Stimulated activated memory B cell treated with anti-CD40 and anti-IgM and Interleukin-4, amounts not matched to agents 10 μg/mL and 1 μg/mL and 100 μg/mL, for 72 hours (primary cell): ENCODE results near the gene ZNF526.
A peak's percentile ranks its signal among the peaks of the same experiment; 100 is the strongest.

Experiments
- ATAC-seq: fragments of 150-1000 bp; cut with Tn5 transposase; 2 replicates; pipeline ENCODE4 v1.10.0; 2021
- H3K27ac Mint-ChIP-seq: one replicate; pipeline ENCODE4 v1.8.0; 2022; ENCODE audit warnings: mild to moderate bottlenecking, mixed read lengths
- H3K27me3 Mint-ChIP-seq: one replicate; pipeline ENCODE4 v1.8.0; 2022; ENCODE audit warnings: mixed read lengths
- H3K36me3 Mint-ChIP-seq: one replicate; pipeline ENCODE4 v1.8.0; 2022; ENCODE audit warnings: mixed read lengths
- H3K4me1 Mint-ChIP-seq: one replicate; pipeline ENCODE4 v1.8.0; 2022; ENCODE audit warnings: mixed read lengths
- H3K4me3 Mint-ChIP-seq: one replicate; pipeline ENCODE4 v1.8.0; 2022; ENCODE audit warnings: mild to moderate bottlenecking, moderate library complexity, mixed read lengths
- H3K9me3 Mint-ChIP-seq: one replicate; pipeline ENCODE4 v1.8.0; 2022; ENCODE audit warnings: mixed read lengths

The ZNF526 gene

DNA sequence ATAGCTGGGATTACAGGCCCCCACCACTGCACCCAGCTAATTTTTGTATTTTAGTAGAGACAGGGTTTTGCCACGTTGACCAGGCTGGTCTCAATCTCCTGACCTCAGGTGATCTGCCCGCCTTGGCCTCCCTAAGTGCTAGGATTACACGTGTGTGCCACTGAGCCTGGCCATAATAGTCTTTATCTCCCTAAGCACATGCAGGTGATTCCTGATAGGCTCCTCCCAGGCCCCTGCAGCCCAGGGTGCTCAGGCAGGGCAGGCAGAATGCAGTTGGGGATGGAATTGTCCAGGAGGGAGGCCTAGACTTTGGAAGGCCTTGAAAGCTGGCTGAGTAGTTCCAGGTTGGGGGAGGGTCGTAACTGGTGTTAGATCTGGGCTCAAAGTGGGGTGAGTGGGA is 8.5 kb downstream of the ZNF526 start:
- peaks cover 63% of the 10 kb centered on the region for H3K36me3 Mint-ChIP-seq
- H3K4me1 Mint-ChIP-seq, result peaks cover 24% of the 10 kb centered on the region
- H3K27ac Mint-ChIP-seq, result no peak overlapping the region
- no peak for ATAC-seq
- H3K9me3 Mint-ChIP-seq, result no peaks in the 10 kb centered on the region
- no peaks in the 10 kb centered on the region for H3K27me3 Mint-ChIP-seq
- no peak overlapping the region for H3K4me3 Mint-ChIP-seq

DNA sequence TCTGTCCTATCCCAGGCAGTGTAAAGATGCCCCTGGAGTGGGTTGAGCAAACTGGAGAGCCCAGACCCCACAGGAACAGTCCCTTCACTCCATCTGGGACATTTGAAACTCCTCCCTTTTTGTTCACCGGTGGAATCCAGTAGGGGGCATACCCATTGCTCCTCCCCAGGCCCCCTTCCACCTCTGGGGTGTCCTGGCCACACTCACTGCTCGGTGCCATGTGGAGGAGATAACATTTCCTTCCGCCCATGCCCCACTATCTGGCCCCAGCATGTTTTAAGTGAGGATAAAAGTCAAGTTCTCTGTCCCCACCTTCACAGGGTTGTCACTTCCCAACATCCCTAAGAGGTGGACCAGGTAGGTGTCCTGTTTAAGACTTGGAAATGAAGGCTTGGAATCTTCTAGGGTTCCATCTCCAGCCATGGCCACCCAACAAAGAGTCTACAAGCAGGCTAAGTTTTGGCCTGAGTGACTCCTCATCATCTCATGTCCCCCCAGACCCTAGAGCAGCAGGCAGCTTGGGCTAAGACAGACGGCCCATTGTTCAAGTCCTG is 9.3 kb downstream of the ZNF526 start:
- peak overlapping the region; percentile 30 for H3K27ac Mint-ChIP-seq
- H3K27me3 Mint-ChIP-seq, result no peaks in the 10 kb centered on the region
- H3K36me3 Mint-ChIP-seq, result peaks cover 69% of the 10 kb centered on the region
- H3K4me3 Mint-ChIP-seq, result no peak overlapping the region
- H3K9me3 Mint-ChIP-seq, result no peaks in the 10 kb centered on the region
- ATAC-seq, result no peak
- peaks cover 24% of the 10 kb centered on the region for H3K4me1 Mint-ChIP-seq

DNA sequence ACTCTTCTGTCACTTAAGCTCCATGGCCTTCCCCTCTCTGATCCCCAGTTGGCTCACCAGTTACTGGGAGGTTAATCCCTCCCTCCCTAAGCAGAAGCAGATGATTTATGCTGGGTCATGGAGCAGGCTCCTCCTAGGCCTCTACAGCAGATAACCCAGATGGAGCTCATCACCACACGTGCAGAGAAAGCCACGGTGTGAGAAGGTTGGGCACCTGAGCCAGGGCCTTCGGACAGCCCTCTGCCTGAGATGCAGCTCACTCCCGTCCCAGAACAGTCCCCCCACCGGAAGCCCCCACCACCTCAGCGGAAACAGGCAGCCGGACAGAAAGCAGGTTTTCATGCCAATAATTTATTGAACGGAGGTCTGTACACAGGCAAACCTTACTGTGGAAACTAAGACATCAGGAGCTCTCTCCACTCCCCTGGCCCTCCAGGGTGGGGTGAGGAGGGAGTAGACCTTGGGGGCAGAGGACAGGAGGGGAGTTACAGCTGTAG is 9.8 kb downstream of the ZNF526 start:
- H3K4me3 Mint-ChIP-seq, result no peak overlapping the region
- peak overlapping the region; percentile 30 for H3K27ac Mint-ChIP-seq
- H3K27me3 Mint-ChIP-seq, result no peaks in the 10 kb centered on the region
- H3K36me3 Mint-ChIP-seq, result peaks cover 65% of the 10 kb centered on the region
- peaks cover 24% of the 10 kb centered on the region for H3K4me1 Mint-ChIP-seq
- ATAC-seq, result no peak
- H3K9me3 Mint-ChIP-seq, result no peaks in the 10 kb centered on the region

DNA sequence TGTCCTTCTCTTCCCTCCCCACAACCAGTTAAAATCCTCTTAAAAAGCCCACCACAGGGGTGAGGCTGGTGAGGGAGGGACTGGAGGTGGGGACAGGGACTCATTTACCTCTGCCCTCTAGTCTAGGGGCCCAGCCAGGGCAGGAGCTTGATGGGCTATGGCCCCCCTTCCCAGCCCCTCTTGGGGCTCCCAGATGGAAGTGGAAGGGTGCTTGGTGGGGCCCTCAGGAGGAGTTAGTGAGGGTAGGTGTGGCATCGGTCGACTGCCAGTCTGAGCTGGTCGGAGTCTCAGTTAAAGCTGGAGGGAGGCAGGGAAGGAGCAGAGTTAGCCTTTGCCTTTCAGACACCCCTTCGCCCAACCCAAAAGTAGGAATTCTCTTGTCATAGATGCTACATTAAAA is 10.5 kb downstream of the ZNF526 start:
- Mint-ChIP-seq H3K27ac (no peak overlapping the region), H3K4me3 (no peak overlapping the region), H3K36me3 (peaks cover 68% of the 10 kb centered on the region), H3K27me3 (no peaks in the 10 kb centered on the region), H3K9me3 (no peaks in the 10 kb centered on the region), H3K4me1 (peaks cover 29% of the 10 kb centered on the region)
- ATAC-seq, result no peak

DNA sequence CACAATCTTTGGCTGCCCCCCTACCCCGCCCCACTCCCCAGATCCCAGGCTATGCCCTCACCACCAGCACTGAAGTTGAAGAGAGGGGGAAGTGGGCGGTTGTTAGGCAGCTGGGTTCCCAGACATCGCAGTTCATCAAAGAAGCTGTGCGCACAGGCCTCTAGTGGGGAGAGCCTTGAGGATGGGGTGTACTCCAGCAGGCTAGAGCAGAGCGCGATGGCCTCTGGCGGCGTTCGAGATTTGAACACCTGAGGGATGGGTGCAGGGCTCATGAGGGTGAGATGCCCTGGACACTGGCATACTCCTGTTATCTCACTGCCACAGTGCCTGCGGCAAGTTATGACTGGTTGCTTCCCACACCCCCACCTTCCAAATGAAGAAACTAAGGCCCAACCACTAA is 12.3 kb downstream of the ZNF526 start:
- H3K27ac Mint-ChIP-seq, result no peak overlapping the region
- H3K9me3 Mint-ChIP-seq, result no peaks in the 10 kb centered on the region
- no peak for ATAC-seq
- peaks cover 67% of the 10 kb centered on the region for H3K36me3 Mint-ChIP-seq
- H3K4me3 Mint-ChIP-seq, result no peak overlapping the region
- no peaks in the 10 kb centered on the region for H3K27me3 Mint-ChIP-seq
- peaks cover 33% of the 10 kb centered on the region for H3K4me1 Mint-ChIP-seq

DNA sequence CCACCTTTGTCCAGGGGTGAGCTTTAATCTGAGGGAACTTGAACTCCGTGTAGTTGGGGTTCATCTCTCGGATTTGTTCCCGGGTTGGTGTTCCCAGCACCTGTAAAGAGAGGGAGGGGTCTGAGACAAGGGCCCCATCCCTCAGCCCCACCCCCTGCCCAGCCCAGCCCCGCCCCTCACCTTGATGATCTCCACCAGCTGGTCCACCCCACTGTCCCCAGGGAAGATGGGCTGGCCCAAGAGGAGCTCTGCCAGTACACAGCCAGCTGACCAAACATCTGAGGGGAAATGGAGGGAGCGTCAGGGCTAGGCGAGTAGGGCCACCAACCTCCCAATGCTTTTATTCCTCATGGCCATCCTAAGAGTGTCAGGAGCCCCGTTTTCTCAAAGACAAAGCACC is 13.0 kb downstream of the ZNF526 start:
- no peak for ATAC-seq
- H3K9me3 Mint-ChIP-seq, result no peaks in the 10 kb centered on the region
- peaks cover 33% of the 10 kb centered on the region for H3K4me1 Mint-ChIP-seq
- no peak overlapping the region for H3K4me3 Mint-ChIP-seq
- no peak overlapping the region for H3K27ac Mint-ChIP-seq
- H3K36me3 Mint-ChIP-seq, result peaks cover 67% of the 10 kb centered on the region
- no peaks in the 10 kb centered on the region for H3K27me3 Mint-ChIP-seq

DNA sequence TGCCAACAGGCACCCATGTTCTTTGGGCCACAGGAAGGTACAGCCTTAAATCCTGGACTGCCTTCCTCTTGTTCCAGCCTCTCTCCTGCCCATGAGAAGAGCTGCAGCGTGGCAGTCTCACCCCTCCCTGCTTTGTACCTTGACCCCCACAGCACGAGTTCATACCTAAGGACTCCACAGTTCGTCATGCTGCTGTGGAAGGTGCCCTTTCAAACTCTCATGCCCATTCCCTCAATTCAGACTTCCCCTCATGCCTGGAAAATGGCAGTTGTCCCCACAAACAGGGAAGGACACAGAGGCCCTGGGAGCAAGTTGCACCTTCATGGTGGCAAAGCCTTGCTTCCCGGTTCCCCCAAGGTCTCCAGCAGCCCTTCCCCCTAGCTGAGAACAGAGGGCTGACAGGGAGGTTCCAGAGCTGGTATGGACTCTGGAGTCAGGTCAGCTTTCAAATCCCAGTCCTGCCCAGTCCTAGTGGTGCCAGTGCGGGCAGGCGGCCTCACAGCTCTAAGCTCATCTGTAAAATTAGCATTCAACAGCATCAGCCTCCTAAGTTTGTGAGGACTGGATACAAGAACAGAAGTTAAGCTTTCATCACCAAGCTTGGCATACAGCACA is 13.7 kb downstream of the ZNF526 start:
- no peak overlapping the region for H3K27ac Mint-ChIP-seq
- no peak overlapping the region for H3K4me3 Mint-ChIP-seq
- H3K36me3 Mint-ChIP-seq, result peaks cover 64% of the 10 kb centered on the region
- ATAC-seq, result no peak
- H3K4me1 Mint-ChIP-seq, result peaks cover 30% of the 10 kb centered on the region
- no peaks in the 10 kb centered on the region for H3K9me3 Mint-ChIP-seq
- no peaks in the 10 kb centered on the region for H3K27me3 Mint-ChIP-seq

DNA sequence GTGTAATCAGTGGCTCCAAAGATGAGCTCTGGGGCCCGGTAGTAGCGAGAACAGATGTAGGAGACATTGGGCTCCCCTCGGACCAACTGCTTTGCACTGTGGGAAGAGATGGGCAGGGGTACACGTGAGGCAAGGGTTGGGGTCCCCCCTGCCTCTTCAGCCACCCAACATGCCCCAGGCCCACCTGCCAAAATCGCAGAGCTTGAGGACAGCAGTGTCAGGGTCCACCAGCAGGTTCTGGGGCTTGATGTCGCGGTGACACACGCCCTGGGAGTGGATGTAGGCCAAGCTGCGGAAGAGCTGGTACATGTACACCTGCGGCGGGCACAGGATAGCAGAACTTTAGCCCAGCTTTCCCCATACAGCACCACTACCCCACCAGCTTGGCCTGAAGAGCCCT is 14.3 kb downstream of the ZNF526 start:
- H3K36me3 Mint-ChIP-seq, result peaks cover 66% of the 10 kb centered on the region

DNA sequence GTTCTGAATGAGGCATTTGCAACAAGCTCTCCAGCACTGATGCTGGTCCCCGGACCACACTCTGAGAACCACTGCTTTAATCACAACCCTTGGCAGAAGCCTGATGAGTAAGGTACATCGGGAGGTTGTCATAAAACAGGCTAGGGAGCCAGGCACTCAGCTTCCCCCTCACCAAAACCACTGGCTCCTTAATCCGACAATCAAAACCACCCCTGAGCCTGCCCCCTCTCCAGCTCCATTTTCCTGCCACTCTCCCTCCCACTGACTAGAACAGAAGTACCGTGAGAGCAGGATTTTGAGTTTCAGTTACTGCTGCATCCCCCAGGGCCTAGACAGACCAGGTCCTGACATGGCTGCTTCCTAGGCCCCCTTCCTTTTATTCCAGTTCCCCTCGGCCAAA is 15.1 kb downstream of the ZNF526 start:
- no peak overlapping the region for H3K4me3 Mint-ChIP-seq
- ATAC-seq, result no peak
- no peaks in the 10 kb centered on the region for H3K27me3 Mint-ChIP-seq
- no peak overlapping the region for H3K27ac Mint-ChIP-seq
- peaks cover 66% of the 10 kb centered on the region for H3K36me3 Mint-ChIP-seq
- no peaks in the 10 kb centered on the region for H3K9me3 Mint-ChIP-seq
- H3K4me1 Mint-ChIP-seq, result peaks cover 32% of the 10 kb centered on the region

More for the DNA sequence above, 14.3 kb downstream of the ZNF526 start:
- ATAC-seq, result no peak
- H3K27ac Mint-ChIP-seq, result no peak overlapping the region
- H3K4me1 Mint-ChIP-seq, result peaks cover 32% of the 10 kb centered on the region
- no peaks in the 10 kb centered on the region for H3K27me3 Mint-ChIP-seq
- no peak overlapping the region for H3K4me3 Mint-ChIP-seq
- H3K9me3 Mint-ChIP-seq, result no peaks in the 10 kb centered on the region

DNA sequence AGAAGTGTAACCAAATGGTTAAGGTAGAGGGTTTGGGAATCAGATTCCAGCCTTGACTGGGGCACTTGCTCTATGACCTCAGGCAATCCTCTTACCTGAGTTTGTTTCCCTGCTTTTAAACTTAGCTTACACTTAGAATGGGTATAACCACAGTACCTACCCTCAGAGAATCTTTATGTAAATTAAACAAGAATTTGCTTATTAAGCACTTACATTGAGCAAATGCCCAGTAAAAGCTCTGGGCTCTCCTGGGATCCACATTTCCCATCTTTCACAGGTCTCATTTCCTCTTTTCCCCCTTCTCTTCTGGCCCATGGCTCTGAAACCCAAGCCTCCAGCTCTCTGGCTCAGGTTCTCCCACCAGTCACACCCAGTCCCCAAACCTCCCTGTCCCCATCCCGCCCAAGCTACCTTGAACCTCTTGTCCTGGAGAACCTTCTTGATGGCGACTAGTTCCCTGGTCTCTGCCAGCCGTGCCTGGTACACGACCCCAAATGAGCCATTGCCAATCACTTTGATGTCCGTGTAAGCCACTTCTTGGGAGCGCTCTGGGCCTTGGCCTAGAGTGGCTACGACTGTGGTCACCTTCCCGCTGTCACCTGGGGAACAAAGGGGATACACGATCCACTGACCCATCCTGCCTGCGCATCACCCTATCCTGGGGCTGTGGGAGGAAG is 19.6 kb downstream of the ZNF526 start:
- no peaks in the 10 kb centered on the region for H3K9me3 Mint-ChIP-seq
- ATAC-seq, result no peak
- peaks cover 39% of the 10 kb centered on the region for H3K36me3 Mint-ChIP-seq
- H3K27ac Mint-ChIP-seq, result peak overlapping the region; percentile 84
- H3K27me3 Mint-ChIP-seq, result no peaks in the 10 kb centered on the region
- H3K4me3 Mint-ChIP-seq, result no peak overlapping the region
- H3K4me1 Mint-ChIP-seq, result peaks cover 50% of the 10 kb centered on the region

DNA sequence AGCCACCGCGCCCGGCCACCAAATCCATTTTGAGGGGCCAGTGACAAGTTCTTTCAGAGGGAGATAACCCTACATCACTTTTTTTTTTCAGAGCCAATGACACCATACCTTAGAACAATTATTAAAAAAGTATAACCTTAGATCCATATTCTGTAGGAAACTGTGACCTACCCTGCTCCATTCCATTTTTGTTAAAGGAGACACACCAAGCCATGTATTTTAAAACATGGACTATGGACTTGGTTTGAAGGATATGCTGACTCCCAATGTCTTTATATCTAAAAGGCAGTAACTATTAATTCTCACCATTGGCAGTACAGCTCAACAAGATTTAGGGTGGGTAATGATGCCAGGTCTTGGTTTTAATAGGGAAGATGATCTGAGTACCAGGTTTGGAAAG is 21.2 kb downstream of the ZNF526 start:
- H3K4me3 Mint-ChIP-seq, result peak overlapping the region; percentile 83
- no peak for ATAC-seq
- H3K27me3 Mint-ChIP-seq, result no peaks in the 10 kb centered on the region
- H3K4me1 Mint-ChIP-seq, result peaks cover 49% of the 10 kb centered on the region
- H3K9me3 Mint-ChIP-seq, result no peaks in the 10 kb centered on the region
- peaks cover 25% of the 10 kb centered on the region for H3K36me3 Mint-ChIP-seq
- H3K27ac Mint-ChIP-seq, result peak overlapping the region; percentile 84

DNA sequence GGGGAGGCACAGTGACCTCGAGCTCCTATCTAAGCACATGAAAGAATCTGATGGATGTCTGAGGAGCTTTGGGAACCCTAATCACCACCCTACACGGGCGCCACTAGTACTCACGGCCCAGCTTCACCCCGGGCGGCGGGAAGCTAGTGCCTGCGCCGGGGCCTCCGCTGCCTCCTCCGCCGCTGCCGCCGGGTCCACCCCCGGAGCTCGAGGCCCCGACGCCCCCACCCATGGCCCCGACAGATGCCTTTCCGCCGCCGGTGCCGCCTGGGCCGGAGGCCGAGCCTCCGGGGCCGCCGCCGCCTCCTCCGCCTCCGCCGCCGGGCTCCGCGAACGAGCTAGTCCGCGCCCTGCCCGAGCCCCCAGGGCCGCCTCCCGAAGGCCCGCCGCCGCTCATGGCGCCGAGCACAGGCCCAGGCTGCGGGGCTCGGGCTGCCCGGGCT is 22.0 kb downstream of the ZNF526 start:
- Mint-ChIP-seq H3K27me3 (no peaks in the 10 kb centered on the region), H3K9me3 (no peaks in the 10 kb centered on the region), H3K4me3 (peak overlapping the region; percentile 83), H3K27ac (peak overlapping the region; percentile 84), H3K4me1 (peaks cover 49% of the 10 kb centered on the region), H3K36me3 (peaks cover 17% of the 10 kb centered on the region)
- ATAC-seq, result peak; percentile 0

DNA sequence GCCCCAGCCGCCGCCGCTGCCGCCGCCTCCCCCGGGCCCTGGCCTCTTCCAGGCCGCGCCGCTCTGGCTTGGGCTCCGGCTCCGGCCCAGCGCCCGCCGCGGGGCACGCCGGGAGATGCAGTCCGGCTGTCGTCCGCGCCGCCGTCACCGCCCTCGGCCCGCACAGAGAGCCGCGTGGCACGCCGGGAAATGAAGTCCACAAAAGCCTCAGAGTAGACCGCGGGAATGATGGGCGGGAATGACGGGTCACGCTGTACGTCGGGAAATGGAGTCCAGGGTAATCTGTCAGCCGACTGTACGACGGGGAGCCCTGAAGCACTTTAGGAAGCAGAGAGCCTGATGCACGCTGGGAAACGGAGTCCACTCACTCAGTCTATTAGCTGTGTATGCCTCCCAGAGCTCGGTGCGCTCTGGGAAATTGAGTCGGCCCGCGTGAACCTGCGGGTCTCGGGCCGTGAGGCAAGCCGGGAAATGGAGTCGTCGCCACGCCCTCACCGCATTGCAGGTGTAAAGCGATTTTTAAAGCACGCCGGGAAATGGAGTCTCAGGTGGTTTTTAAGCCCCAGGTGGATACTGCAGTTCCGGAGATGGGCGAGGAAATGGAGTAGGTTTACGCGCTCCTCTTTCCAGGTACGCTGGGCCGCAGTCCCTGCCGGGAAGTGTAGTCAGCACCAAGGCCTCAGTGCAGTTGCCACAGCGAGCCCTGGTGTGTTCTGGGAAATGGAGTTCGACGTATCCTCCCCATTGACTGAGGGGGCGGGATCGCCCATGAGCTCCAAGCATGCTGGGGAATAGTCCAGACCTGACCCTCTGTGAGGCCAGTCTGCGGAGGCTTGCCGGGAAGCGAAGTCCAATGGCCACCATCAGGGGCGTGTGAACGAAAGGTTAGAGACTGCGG is 22.6 kb downstream of the ZNF526 start, which contains the start of gene GSK3A:
Gene GSK3A, minus strand, starts transcription at position 91 of the 898 bp plus-strand sequence. CDS start 137 bp downstream, outside the sequence.
- peaks cover 47% of the 10 kb centered on the region for H3K4me1 Mint-ChIP-seq
- peak within 1 kb of the TSS; percentile 83 for H3K4me3 Mint-ChIP-seq

DNA sequence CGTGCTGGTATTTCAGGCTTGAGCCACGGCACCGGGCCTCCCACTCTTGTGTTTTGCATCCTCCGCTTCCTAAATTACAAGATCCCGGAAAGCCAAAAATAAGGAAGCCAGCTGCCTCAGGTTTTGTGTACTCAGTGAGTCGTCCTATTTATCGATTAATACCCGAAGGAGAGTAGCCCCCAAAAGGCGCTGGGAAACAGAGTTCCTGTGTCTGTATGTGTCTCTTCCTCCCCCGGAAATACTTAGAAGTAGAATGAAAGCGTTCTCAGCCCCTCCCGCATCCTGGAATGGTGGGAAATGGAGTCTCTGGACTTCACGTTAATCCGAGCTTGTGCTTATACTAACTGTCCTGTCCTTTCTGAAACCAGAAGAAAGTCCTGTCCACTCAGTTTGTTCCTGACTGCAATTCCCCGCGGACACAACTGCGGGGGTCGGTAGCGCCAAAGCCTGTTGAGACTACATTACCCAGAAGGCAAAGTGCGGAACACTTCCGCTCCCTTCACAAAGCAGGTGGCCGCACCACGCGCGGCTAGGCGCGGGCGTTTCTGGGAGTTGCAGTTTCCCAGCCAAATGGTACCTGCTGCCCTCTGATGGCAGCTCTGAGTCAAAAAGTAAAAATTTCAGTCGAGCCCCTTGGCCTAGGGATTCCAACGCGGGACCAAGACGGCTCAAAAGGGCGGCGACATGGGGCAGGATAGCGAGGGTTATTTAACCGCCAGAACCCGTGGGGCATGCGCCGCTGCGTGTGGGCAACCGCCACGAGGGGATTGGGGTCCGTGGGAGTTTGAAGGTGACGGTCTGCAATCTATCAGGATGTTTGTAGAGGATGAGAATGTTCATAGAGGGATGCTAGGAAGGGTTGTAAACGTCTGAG is 24.5 kb downstream of the ZNF526 start:
- Mint-ChIP-seq H3K36me3 (peaks cover 16% of the 10 kb centered on the region), H3K4me1 (peaks cover 46% of the 10 kb centered on the region), H3K4me3 (peak overlapping the region; percentile 81), H3K27ac (peak overlapping the region; percentile 84), H3K27me3 (no peaks in the 10 kb centered on the region), H3K9me3 (no peaks in the 10 kb centered on the region)
- peak; percentile 67 for ATAC-seq

More for the DNA sequence above, 22.6 kb downstream of the ZNF526 start, which contains the start of gene GSK3A:
- peaks cover 16% of the 10 kb centered on the region for H3K36me3 Mint-ChIP-seq
- ATAC-seq, result peak; percentile 89
- H3K9me3 Mint-ChIP-seq, result no peaks in the 10 kb centered on the region
- peak within 1 kb of the TSS; percentile 84 for H3K27ac Mint-ChIP-seq
- no peaks in the 10 kb centered on the region for H3K27me3 Mint-ChIP-seq
